LNCAP (cell line): ENCODE measurements around the gene ADAT2.

ENCODE experiments used
- CTCF ChIP-seq: fragments of 450-650 bp; IDR thresholded peaks from 2 replicates; pipeline ENCODE4 v1.5.1; 2017; ENCODE audit warnings: mild to moderate bottlenecking

ADAT2 gene

DNA sequence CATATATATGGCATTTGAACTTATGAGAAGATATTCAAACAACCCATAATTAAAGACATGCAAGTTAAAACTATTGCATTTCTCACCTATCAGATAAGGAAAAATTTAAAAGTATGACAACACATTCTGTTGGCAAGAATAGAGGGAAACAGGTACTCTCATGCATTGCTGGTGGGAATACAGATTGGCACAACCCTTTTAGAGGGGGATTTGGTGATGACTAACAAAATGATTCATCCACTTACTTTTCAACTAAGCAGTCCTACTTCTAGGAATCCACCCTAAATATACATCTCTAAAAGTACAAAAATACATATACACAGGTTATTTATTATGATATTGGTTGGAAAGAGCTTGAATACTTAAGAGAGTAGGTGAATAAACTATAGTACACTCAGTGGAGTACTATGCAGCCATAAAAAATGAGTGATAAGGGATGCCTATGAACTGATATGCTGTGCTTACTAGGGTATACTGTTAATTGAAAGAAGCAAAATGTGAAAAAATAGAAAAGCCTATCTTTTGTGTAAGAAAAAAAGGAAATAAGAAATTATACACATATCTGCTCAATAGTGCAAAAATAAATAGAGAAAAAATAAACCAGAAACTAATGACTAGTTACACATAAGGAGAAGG lies 42.2 kb downstream of the ADAT2 start:
- TF ChIP-seq CTCF, result no peak

DNA sequence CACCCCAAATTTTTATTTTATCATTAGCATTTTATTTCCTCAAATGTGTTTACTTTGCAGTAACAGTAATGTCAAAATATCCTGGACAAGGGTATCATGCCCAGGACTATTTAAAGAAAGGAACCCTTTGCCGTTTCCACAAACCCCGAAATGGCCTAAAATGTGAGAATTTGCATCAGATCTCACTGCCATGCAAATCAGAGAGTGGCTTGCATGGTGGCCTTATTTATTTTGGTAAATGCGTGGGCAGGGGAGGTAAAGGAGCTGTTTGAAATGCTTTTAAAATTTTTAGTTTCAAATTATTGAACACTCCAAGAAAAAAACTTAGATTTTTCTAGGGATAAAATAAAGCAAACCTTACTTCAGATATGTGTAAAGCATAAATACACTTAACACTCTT lies 43.8 kb downstream of the ADAT2 start:
- no peak for TF ChIP-seq CTCF

DNA sequence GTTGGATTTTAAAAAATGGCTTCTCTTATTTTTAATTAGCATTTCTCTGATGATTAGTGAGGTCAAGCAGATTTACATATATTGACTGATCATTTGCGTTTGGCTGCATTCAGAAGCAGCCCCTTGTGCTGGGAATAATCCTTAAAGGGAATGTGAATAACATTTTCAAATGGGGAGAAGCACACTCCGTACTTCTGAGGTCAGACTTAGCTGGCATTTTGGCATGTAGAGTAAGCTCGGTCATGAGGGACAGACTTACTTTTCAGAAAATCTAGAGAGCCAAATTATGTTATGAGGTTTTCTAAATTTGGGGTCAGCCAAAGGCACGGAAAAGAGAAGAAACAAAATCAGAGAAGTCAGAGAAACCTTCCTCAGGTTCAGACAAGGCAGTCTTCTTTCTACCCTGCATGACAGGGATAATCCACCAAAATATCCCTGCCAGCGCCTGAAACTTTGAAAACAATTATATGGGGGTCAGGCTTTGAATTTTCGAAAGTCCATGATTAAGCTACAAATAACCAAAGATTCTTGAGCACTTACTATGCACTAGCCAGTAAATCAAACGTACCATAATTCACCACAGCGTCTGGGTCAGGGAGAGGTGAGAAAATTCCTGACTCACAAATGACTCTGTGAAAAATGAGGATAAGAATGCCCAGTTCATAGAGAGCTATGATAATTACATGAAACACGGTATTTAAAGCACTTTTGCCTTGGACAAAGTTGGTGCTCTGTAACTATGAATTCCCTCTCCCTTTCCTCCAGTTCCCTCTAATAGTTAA lies 44.9 kb downstream of the ADAT2 start:
- no peak for TF ChIP-seq CTCF

DNA sequence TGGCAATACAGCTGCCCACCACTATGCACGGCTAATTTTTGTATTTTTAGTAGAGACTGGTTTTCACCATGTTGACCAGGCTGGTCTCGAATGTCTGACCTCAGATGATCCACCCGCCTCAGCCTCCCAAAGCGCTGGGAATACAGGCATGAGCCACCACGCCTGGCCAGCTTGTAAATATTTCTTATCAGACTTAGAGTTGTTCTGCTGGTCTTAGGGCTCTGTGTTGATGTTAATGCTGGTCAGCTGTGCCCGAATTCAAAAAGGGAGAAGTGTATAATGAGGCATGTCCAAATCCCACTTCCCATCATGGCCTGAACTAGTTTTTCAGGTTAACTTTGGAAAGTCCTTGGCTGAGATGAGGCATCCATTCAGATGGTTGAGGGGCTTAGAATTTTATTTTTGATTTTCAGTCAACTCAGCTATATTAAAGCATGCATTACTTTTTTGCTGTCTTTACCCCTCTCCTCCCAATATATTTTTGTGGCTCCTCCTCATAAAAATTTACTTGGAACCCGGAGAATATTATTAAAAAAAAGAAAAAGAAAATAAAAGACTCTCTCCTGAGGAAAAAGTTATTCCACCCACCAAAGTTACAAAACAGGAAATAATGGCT lies 47.7 kb downstream of the ADAT2 start:
- TF ChIP-seq CTCF, result no peak

DNA sequence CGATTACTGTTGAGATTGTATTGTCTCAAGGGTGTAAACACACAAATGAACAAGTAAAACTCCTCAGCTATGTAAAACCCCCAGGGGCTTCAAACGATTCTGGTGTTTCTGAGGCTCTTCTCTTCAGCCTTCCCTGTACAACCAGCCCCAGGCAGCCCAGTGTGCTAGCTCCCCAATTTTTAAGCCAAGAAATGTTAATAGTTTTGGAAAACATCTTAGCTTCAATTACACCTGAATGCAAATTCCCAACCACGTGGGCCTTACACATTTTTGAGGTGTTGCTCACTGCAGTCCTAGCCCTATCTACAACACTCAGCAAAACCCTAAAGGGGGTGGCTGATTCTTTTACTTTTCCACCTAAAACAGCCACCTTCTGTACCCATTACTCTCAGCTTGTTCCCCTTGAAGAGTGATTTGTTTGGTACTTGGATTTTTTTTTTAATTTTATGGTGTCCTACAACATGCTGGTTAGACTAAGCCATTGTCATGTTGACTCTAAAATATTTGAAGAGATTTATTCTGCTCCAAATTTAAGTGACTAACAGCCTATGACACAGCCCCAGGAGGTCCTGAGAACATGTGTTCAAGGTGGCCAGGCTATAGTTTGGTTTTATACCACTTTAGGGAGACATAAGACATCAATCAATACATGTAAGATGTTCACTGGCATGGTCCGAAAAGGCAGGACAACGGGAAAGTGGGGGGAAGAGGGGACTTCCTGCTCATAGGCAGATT lies 48.7 kb downstream of the ADAT2 start:
- no peak for TF ChIP-seq CTCF

GRCh38 chr6:143401068-143401446 lies 49.4 kb downstream of the ADAT2 start:
- TF ChIP-seq CTCF, result no peak

DNA sequence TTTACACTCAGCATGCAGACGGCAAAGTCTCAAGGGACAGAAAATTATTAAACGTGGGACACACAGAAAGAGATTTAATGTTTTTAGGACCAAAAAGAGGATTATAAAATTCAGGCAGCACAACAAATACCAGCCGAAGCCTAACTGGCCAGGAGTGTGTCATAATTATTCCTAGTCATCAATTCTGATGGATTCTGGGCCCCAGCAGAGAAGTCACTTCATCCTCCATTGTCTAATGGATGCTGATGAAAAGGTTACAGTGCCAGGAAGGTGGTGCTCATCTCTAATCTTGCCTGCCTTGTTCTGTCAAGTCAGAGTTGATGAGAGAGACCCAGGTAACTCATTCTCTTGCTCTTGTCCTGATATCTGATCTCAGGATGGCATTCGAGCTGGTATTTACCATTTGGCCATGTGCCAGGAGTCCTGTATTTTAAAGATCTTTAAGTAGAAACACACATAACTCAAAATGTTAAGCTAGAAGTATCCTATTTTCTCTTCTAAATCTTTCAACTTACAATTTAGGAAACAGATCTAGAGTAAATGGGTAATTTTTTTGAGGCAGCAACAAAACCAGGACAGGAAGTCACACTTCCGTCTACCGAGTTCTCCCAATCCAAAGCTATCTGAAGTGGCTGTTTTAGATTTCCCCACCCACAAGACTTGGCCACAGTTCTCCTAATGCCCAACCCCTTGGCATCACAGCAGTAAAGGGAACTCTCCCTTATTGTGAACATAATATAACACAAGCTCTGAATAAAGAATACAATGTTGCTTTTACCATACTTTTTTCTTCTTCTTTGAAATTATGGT lies 50.0 kb downstream of the ADAT2 start:
- no peak for TF ChIP-seq CTCF
